Liver (tissue), 9 donors: ENCODE data around the gene SYNGR3. TPM values are rescaled to one million over a fixed set of nuclear protein-coding genes. Genes with fewer than 3 reads are reported as not detected.

ENCODE experiments used
- DNase-seq: peaks from one replicate; pipeline ENCODE4 v3.0.0-alpha.2; 2017; ENCODE audit warnings: low spot score
- H3K27ac ChIP-seq, 2 donors: one replicate each; pipeline ENCODE4 v1.7.0; 2013; ENCODE audit warnings: inconsistent platforms in 2 of 2, low read length in 2 of 2, control low read depth in 1 of 2, low read depth in 1 of 2, mild to moderate bottlenecking in 1 of 2
- H3K27me3 ChIP-seq, 4 donors: one replicate each; pipeline versions ENCODE4 v1.6.1 to v1.7.0; 2013; ENCODE audit warnings: low read length in 3 of 4, inconsistent platforms in 1 of 4, mild to moderate bottlenecking in 1 of 4, moderate library complexity in 1 of 4; ENCODE audit not compliant: control insufficient read depth in 4 of 4, insufficient read depth in 4 of 4
- H3K36me3 ChIP-seq, 4 donors: one replicate each; pipeline versions ENCODE4 v1.6.1 to v1.7.0; 2013; ENCODE audit warnings: low read length in 3 of 4, mild to moderate bottlenecking in 3 of 4, low read depth in 1 of 4, moderate library complexity in 1 of 4; ENCODE audit not compliant: control insufficient read depth in 4 of 4, insufficient read depth in 3 of 4
- H3K4me1 ChIP-seq, 4 donors: one replicate each; pipeline versions ENCODE4 v1.6.1 to v1.7.0; 2013; ENCODE audit warnings: low read length in 3 of 4, mild to moderate bottlenecking in 3 of 4, moderate library complexity in 1 of 4; ENCODE audit not compliant: control insufficient read depth in 4 of 4, insufficient read depth in 4 of 4
- H3K4me3 ChIP-seq, 3 donors: one replicate each; pipeline versions ENCODE4 v1.6.1 to v1.7.0; 2013; ENCODE audit warnings: low read length in 3 of 3, control low read depth in 1 of 3, low read depth in 1 of 3, mild to moderate bottlenecking in 1 of 3
- H3K9ac ChIP-seq, 2 donors: one replicate each; pipeline ENCODE4 v1.7.0; 2013; ENCODE audit warnings: low read length in 2 of 2, mild to moderate bottlenecking in 2 of 2, moderate library complexity in 2 of 2, control low read depth in 1 of 2, low read depth in 1 of 2
- H3K9me3 ChIP-seq, 4 donors: one replicate each; pipeline versions ENCODE4 v1.6.1 to v1.7.0; 2013; ENCODE audit warnings: low read length in 3 of 4; ENCODE audit not compliant: control insufficient read depth in 4 of 4
- FOXA1 ChIP-seq: IDR thresholded peaks from 2 replicates; pipeline ENCODE4 v1.6.1; 2016; ENCODE audit warnings: antibody characterized with exemption
- FOXA2 ChIP-seq: IDR thresholded peaks from 2 replicates; pipeline ENCODE4 v1.6.1; 2016; ENCODE audit warnings: antibody characterized with exemption
- HNF4A ChIP-seq, 2 donors: conservative IDR thresholded peaks; 2 replicates each; pipeline ENCODE4 v1.6.1; 2016; ENCODE audit warnings: antibody characterized with exemption in 2 of 2, mild to moderate bottlenecking in 2 of 2
- HNF4G ChIP-seq: IDR thresholded peaks from 2 replicates; pipeline ENCODE4 v1.6.1; 2016; ENCODE audit warnings: antibody characterized with exemption
- RXRA ChIP-seq, 2 donors: IDR thresholded peaks; 2 replicates each; pipeline ENCODE4 v1.6.1; 2017 to 2018; ENCODE audit warnings: antibody characterized with exemption in 2 of 2, mild to moderate bottlenecking in 1 of 2
- TAF1 ChIP-seq: conservative IDR thresholded peaks from 2 replicates; pipeline ENCODE4 v1.6.1; 2016; ENCODE audit warnings: antibody characterized with exemption, mild to moderate bottlenecking
- WGBS: extraction: QIAGEN DNeasy Blood & Tissue Kit; methylation state at CpG from one replicate; pipeline ENCODE4 v1.1.7; 2013; 5-methylcytosine and 5-hydroxymethylcytosine counted together
- polyA plus RNA-seq, 2 donors: library from polyadenylated mRNA; stranded (reverse) in 1 of 2; unstranded in 1 of 2; fragments of 200-250 nt in 1 of 2; fragments of >200 nt in 1 of 2; fragmentation: Nextera tagmentation in 1 of 2; extraction: Ambion mirVana in 1 of 2; gene quantifications; one replicate each; pipeline versions ENCODE4 v1.2.1 to v1.2.3, GENCODE V29; 2013 to 2015
- total RNA-seq, 2 donors: library from RNA; depleted of rRNA; stranded (reverse); fragments of >200 nt; gene quantifications; one replicate each; pipeline ENCODE4 v1.2.3, GENCODE V29; 2014
- TF ChIP-seq, protein P1 (sequence below): IDR thresholded peaks from 2 replicates; pipeline ENCODE4 v1.6.1; 2016; ENCODE audit warnings: antibody characterized with exemption
- TF ChIP-seq, protein P2 (sequence below): IDR thresholded peaks from 2 replicates; pipeline ENCODE4 v1.6.1; 2016; ENCODE audit warnings: antibody characterized with exemption, mild to moderate bottlenecking
- donor health status: healthy.
- donor health status: healthy.
- donor health status: healthy.
- donor health status: healthy.
- donor health status: healthy.

Gene SYNGR3
- total and polyA plus RNA-seq, 4 donors = 0.09 to 0.47 (median 0.17) TPM; not detected in 1

DNA sequence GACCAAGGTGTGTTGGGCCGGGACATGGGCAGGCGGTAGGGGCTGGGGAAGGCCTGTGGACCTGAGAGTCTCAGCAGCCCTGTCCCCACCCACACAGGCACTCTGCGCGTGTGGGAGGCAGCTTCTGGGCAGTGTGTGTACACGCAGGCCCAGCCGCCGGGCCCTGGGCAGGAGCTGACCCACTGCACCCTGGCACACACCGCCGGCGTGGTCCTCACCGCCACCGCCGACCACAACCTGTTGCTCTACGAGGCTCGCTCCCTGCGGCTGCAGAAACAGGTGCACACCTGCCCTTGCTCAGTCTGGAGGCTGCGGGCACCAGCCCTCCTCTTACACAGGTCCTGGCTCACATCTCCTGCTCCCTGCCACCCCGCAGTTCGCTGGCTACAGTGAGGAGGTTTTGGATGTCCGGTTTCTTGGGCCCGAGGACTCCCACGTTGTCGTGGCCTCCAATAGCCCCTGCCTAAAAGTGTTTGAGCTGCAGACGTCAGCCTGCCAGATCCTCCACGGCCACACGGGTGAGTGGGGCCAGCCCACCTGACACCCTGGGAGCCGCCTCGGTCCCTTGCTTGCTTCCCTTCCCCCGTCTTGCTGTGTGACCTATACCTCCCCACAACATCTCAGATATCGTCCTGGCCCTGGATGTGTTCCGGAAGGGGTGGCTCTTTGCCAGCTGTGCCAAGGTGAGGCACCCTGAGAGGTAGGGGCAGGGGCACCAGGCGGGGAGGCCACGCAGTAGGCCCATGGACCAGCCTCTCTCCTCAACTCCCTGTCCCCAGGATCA lies 14.1 kb upstream of the SYNGR3 start:
- WGBS = 96% methylated on average over 33 of the region's 33 CpGs
- no peak overlapping the region for H3K27ac ChIP-seq
- TF ChIP-seq, protein P1, sequence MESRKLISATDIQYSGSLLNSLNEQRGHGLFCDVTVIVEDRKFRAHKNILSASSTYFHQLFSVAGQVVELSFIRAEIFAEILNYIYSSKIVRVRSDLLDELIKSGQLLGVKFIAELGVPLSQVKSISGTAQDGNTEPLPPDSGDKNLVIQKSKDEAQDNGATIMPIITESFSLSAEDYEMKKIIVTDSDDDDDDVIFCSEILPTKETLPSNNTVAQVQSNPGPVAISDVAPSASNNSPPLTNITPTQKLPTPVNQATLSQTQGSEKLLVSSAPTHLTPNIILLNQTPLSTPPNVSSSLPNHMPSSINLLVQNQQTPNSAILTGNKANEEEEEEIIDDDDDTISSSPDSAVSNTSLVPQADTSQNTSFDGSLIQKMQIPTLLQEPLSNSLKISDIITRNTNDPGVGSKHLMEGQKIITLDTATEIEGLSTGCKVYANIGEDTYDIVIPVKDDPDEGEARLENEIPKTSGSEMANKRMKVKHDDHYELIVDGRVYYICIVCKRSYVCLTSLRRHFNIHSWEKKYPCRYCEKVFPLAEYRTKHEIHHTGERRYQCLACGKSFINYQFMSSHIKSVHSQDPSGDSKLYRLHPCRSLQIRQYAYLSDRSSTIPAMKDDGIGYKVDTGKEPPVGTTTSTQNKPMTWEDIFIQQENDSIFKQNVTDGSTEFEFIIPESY = no peak
- no peak for TF ChIP-seq TAF1
- TF ChIP-seq RXRA (IDR thresholded peaks at IDR 0.05) = no peak
- no peak for TF ChIP-seq HNF4G
- no peak for TF ChIP-seq FOXA2
- TF ChIP-seq, protein P2, sequence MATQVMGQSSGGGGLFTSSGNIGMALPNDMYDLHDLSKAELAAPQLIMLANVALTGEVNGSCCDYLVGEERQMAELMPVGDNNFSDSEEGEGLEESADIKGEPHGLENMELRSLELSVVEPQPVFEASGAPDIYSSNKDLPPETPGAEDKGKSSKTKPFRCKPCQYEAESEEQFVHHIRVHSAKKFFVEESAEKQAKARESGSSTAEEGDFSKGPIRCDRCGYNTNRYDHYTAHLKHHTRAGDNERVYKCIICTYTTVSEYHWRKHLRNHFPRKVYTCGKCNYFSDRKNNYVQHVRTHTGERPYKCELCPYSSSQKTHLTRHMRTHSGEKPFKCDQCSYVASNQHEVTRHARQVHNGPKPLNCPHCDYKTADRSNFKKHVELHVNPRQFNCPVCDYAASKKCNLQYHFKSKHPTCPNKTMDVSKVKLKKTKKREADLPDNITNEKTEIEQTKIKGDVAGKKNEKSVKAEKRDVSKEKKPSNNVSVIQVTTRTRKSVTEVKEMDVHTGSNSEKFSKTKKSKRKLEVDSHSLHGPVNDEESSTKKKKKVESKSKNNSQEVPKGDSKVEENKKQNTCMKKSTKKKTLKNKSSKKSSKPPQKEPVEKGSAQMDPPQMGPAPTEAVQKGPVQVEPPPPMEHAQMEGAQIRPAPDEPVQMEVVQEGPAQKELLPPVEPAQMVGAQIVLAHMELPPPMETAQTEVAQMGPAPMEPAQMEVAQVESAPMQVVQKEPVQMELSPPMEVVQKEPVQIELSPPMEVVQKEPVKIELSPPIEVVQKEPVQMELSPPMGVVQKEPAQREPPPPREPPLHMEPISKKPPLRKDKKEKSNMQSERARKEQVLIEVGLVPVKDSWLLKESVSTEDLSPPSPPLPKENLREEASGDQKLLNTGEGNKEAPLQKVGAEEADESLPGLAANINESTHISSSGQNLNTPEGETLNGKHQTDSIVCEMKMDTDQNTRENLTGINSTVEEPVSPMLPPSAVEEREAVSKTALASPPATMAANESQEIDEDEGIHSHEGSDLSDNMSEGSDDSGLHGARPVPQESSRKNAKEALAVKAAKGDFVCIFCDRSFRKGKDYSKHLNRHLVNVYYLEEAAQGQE = no peak
- no peak for TF ChIP-seq HNF4A (conservative IDR thresholded peaks at IDR 0.05)
- no peak for TF ChIP-seq FOXA1
- H3K27me3 ChIP-seq = no peaks in the 10 kb centered on the region
- H3K9me3 ChIP-seq = no peaks in the 10 kb centered on the region
- no peak overlapping the region for H3K4me3 ChIP-seq
- H3K36me3 ChIP-seq = peaks cover 14 to 41% (median 16%) of the 10 kb centered on the region in 4 donors
- peaks cover 7 to 31% (median 18%) of the 10 kb centered on the region in 4 donors for H3K4me1 ChIP-seq
- no peak for DNase-seq
- H3K9ac ChIP-seq = no peak overlapping the region

DNA sequence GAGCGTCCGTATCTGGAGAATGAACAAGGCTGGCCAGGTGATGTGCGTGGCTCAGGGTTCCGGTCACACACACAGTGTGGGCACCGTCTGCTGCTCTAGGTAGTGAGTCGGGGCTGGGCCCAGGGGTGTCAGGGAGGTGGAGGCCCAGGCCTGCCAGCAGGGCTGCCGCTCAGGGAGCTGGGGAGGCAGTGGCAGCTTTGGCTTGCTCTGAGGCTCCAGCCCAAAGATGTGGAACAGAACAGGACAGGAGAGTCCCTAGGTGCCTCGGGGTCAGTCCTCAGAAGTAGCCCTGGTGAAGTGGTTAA lies 13.6 kb upstream of the SYNGR3 start:
- no peak for DNase-seq
- 96% methylated on average over 8 of the region's 8 CpGs for WGBS
- Histone ChIP-seq H3K36me3 (peaks cover 14 to 41% (median 16%) of the 10 kb centered on the region in 4 donors), H3K4me1 (peaks cover 7 to 27% (median 13%) of the 10 kb centered on the region in 4 donors), H3K4me3 (no peak overlapping the region), H3K9ac (no peak overlapping the region), H3K27me3 (no peaks in the 10 kb centered on the region), H3K27ac (no peak overlapping the region), H3K9me3 (no peaks in the 10 kb centered on the region)
- TF ChIP-seq, protein P2 = no peak
